Neural progenitor cell (in vitro differentiated cells): ENCODE results near the gene NDUFV3. TPM values are rescaled to one million over a fixed set of nuclear protein-coding genes. Genes with fewer than 3 reads are reported as not detected.
"Not testable (repeated sequence)": the region's sequence is repeated elsewhere in the genome, so short reads cannot be mapped to it uniquely, and the experiment has no call there.

ENCODE experiments used
- DNase-seq: peaks from one replicate; pipeline ENCODE4 v3.0.0-alpha.2; 2016; ENCODE audit warnings: low spot score
- H2AFZ ChIP-seq: fragments of 200-600 bp; sonication (generic); replicated peaks from 2 replicates; pipeline ENCODE4 v1.6.1; 2016; ENCODE audit warnings: antibody characterized with exemption
- H3F3A ChIP-seq: fragments of 200-600 bp; sonication (generic); 2 replicates; pipeline ENCODE4 v1.6.1; 2016; ENCODE audit warnings: antibody characterized with exemption, low read depth
- H3K27ac ChIP-seq: fragments of 200-600 bp; sonication (generic); 2 replicates; pipeline ENCODE4 v1.5.1; 2016; ENCODE audit warnings: mild to moderate bottlenecking
- H3K27me3 ChIP-seq: fragments of 200-600 bp; sonication (generic); 2 replicates; pipeline ENCODE4 v1.6.1; 2016; ENCODE audit warnings: mild to moderate bottlenecking, moderate library complexity
- H3K36me3 ChIP-seq: fragments of 200-600 bp; sonication (generic); 2 replicates; pipeline ENCODE4 v1.5.1; 2016
- H3K4me1 ChIP-seq: fragments of 200-600 bp; sonication (generic); 2 replicates; pipeline ENCODE4 v1.6.1; 2016; ENCODE audit warnings: mixed run types
- H3K4me2 ChIP-seq: fragments of 200-600 bp; sonication (generic); 2 replicates; pipeline ENCODE4 v1.6.1; 2016
- H3K4me3 ChIP-seq: fragments of 200-600 bp; sonication (generic); 2 replicates; pipeline ENCODE4 v1.5.1; 2016
- H3K79me2 ChIP-seq: fragments of 200-600 bp; sonication (generic); 2 replicates; pipeline ENCODE4 v1.6.1; 2016; ENCODE audit warnings: low read depth
- H3K9ac ChIP-seq: fragments of 200-600 bp; sonication (generic); 2 replicates; pipeline ENCODE4 v1.6.1; 2016
- H3K9me3 ChIP-seq: fragments of 200-600 bp; sonication (generic); 2 replicates; pipeline ENCODE4 v1.5.1; 2016; ENCODE audit warnings: low read depth
- H4K20me1 ChIP-seq: fragments of 200-600 bp; sonication (generic); 2 replicates; pipeline ENCODE4 v1.6.1; 2016; ENCODE audit warnings: low read depth
- H3K27ac Mint-ChIP-seq: 3 replicates; pipeline ENCODE4 v1.8.0; 2021; ENCODE audit warnings: mixed read lengths
- H3K27me3 Mint-ChIP-seq: 2 replicates; pipeline ENCODE4 v1.8.0; 2022; ENCODE audit warnings: low read depth, mild to moderate bottlenecking, inconsistent platforms, moderate library complexity, mixed read lengths; ENCODE audit not compliant: insufficient read depth
- H3K36me3 Mint-ChIP-seq: 3 replicates; pipeline ENCODE4 v1.8.0; 2021; ENCODE audit warnings: mixed read lengths
- H3K4me1 Mint-ChIP-seq: 3 replicates; pipeline ENCODE4 v1.8.0; 2021; ENCODE audit warnings: mixed read lengths
- H3K4me3 Mint-ChIP-seq: 3 replicates; pipeline ENCODE4 v1.8.0; 2021; ENCODE audit warnings: mild to moderate bottlenecking, moderate library complexity, mixed read lengths
- H3K9me3 Mint-ChIP-seq: 3 replicates; pipeline ENCODE4 v1.8.0; 2020; ENCODE audit warnings: mixed read lengths
- EZH2 ChIP-seq: fragments of 200-600 bp; sonication (generic); IDR thresholded peaks from 2 replicates; pipeline ENCODE4 v1.6.1; 2017; ENCODE audit warnings: antibody characterized with exemption, mild to moderate bottlenecking, moderate library complexity
- EZH2phosphoT487 ChIP-seq: fragments of 200-600 bp; sonication (generic); IDR thresholded peaks from 2 replicates; pipeline ENCODE4 v1.6.1; 2017; ENCODE audit warnings: antibody characterized with exemption
- total RNA-seq: library from RNA; depleted of rRNA; stranded (reverse); fragments of >200 nt; gene quantifications from 2 replicates; pipeline ENCODE4 v1.2.3, GENCODE V29; 2015; ENCODE audit warnings: low replicate concordance
- TF ChIP-seq, protein P1 (sequence below): fragments of 200-600 bp; sonication (generic); IDR thresholded peaks from 2 replicates; pipeline ENCODE4 v1.5.1; 2017; ENCODE audit warnings: antibody characterized with exemption, mild to moderate bottlenecking

NDUFV3 gene
- total RNA-seq, 1 donor from 2014 or later, result 16.7 TPM

DNA sequence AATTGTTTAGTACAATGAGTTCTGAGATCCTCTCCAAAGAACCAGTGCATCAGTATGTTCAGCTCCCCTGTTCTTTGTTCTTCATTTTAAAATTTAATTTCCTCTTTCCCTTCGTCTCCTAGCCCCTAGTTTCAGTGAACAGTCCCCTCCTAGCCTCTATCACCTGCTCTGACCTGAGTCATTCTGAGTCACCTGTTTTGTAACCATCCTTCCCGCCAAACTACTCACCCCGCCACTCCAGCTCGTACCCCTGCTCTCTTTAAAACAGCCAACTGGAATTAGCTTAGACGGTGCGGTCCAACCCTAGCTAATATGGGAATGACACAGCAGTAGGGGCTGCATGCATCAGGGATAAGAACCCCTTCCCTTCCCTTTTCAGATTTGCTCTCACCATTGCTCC, 49.1 kb downstream of the NDUFV3 start:
- H3K4me1 ChIP-seq, result peaks cover 6% of the 10 kb centered on the region
- peaks cover 4% of the 10 kb centered on the region for H3K4me1 Mint-ChIP-seq

DNA sequence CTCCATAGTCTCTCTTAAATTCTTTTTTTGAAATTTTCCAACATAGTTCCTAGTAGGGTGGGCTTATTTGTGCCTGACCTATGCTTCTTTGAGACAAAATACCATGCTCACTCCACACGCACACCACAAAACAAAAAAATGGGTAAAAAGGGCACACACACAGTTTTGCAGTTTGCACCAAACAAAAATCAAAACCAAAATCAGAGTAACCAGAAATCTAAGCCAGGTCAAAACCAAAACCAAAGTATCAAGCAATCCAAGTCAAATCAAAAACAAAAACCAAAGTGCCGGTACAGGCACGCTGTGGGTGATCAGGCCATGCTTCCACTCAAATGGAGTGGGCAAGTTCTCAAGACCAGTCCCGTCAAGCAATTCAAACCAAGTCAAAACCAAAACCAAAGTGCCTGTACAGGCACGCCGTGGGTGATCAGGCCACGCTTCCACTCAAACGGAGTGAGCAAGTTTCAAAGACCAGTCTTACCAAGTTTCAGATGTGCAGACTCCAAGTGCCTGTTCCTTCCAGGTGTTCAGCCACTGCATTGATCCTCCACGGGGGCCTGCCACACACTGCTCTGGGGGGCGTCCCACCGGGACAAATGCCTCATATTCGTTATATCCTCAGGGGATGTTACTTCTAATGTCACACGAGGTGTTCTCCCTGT, 56.1 kb downstream of the NDUFV3 start:
- H3K36me3 ChIP-seq, H3K27me3 ChIP-seq, H3K4me2 ChIP-seq, H3K4me1 ChIP-seq, H3K36me3 Mint-ChIP-seq, H3K9ac ChIP-seq, H2AFZ ChIP-seq, H3K4me3 ChIP-seq, H3F3A ChIP-seq, H3K9me3 Mint-ChIP-seq, H3K27ac ChIP-seq, DNase-seq, H4K20me1 ChIP-seq, H3K4me3 Mint-ChIP-seq, H3K79me2 ChIP-seq, H3K4me1 Mint-ChIP-seq, H3K27ac Mint-ChIP-seq, H3K9me3 ChIP-seq, H3K27me3 Mint-ChIP-seq: not testable (repeated sequence)

More for the DNA sequence above, 49.1 kb downstream of the NDUFV3 start:
- Mint-ChIP-seq H3K4me3 (no peak overlapping the region), H3K9me3 (no peaks in the 10 kb centered on the region), H3K27ac (no peak overlapping the region), H3K36me3 (no peaks in the 10 kb centered on the region), H3K27me3 (peaks cover 4% of the 10 kb centered on the region)
- Histone ChIP-seq H2AFZ (no peak overlapping the region), H4K20me1 (no peaks in the 10 kb centered on the region), H3K9ac (no peak overlapping the region), H3K27me3 (no peaks in the 10 kb centered on the region), H3K9me3 (no peaks in the 10 kb centered on the region), H3K4me3 (no peak overlapping the region), H3K36me3 (no peaks in the 10 kb centered on the region), H3K4me2 (no peak overlapping the region), H3F3A (peaks cover 12% of the 10 kb centered on the region), H3K79me2 (no peaks in the 10 kb centered on the region), H3K27ac (no peak overlapping the region)
- DNase-seq, result no peak
- TF ChIP-seq, protein P1, sequence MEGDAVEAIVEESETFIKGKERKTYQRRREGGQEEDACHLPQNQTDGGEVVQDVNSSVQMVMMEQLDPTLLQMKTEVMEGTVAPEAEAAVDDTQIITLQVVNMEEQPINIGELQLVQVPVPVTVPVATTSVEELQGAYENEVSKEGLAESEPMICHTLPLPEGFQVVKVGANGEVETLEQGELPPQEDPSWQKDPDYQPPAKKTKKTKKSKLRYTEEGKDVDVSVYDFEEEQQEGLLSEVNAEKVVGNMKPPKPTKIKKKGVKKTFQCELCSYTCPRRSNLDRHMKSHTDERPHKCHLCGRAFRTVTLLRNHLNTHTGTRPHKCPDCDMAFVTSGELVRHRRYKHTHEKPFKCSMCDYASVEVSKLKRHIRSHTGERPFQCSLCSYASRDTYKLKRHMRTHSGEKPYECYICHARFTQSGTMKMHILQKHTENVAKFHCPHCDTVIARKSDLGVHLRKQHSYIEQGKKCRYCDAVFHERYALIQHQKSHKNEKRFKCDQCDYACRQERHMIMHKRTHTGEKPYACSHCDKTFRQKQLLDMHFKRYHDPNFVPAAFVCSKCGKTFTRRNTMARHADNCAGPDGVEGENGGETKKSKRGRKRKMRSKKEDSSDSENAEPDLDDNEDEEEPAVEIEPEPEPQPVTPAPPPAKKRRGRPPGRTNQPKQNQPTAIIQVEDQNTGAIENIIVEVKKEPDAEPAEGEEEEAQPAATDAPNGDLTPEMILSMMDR, result no peak
- TF ChIP-seq EZH2phosphoT487, result no peak
- no peak for TF ChIP-seq EZH2

DNA sequence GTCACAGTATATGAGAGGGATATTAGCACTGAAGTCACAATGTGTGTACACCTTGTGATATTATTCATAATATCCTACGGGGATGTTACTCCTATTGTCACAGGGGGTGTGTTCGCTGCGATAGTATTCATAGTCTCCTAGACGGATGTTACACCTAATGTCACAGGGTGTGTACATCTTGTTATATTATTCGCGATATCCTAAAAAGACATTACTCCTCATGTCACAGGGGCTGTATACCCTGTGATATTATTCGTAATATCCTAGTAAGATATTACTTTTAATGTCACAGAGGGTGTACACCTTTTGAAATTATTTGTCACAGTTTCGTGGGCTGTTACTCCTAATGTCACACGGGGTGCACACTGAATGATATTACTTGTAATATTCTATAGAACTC, 58.1 kb downstream of the NDUFV3 start:
- not testable (repeated sequence) for H3F3A ChIP-seq, H3K4me2 ChIP-seq, H3K36me3 Mint-ChIP-seq, H3K4me1 ChIP-seq, H3K9me3 ChIP-seq, H3K4me3 ChIP-seq, H3K9ac ChIP-seq, H3K9me3 Mint-ChIP-seq, H2AFZ ChIP-seq, H3K27ac Mint-ChIP-seq, H3K4me1 Mint-ChIP-seq, H3K27me3 Mint-ChIP-seq, H4K20me1 ChIP-seq, H3K27ac ChIP-seq, H3K4me3 Mint-ChIP-seq, DNase-seq, H3K27me3 ChIP-seq, H3K79me2 ChIP-seq, H3K36me3 ChIP-seq

DNA sequence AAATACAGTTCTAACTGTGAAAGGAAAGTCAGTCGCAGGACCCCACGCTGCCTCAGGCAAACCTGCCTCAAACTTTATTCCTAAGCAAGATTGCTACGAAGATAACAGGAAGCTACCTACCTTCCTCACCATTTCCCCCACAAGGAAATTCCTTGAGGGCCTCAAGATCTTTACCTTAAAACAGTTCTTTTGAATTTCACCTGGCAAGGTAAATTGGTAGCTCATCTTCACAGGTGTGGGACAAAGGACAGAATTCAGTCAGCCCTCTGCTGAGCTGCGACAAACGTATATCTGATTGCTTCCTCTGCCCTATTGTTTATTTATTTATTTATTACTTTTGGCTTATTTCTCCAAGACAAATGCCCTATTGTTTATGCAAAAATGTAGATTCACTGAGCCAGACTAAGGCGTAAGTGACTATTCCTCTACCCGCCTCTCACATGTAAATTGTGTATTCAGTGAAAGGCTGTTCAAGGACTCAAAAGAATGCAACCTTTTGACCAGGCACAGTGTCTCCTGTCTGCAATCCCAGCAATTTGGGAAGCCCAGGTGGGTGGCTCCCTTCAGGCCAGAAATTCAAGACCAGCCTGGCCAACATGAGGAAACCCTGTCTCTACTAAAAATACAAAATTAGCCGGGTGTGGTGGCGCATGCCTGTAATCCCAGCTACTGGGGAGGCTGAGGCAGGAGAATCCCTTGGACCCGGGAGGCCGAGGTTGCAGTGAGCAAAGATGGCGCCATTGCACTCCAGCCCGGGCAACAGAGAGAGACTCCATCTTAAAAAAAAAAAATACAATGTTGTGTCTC, 63.9 kb downstream of the NDUFV3 start:
- Histone ChIP-seq H3K27me3 (no peaks in the 10 kb centered on the region), H3K4me1 (no peaks in the 10 kb centered on the region), H3K9me3 (no peaks in the 10 kb centered on the region), H3K4me2 (no peak overlapping the region), H4K20me1 (no peaks in the 10 kb centered on the region), H3K79me2 (no peaks in the 10 kb centered on the region), H3F3A (peaks cover 7% of the 10 kb centered on the region), H3K27ac (no peak overlapping the region), H2AFZ (no peak overlapping the region), H3K9ac (no peak overlapping the region), H3K4me3 (no peak overlapping the region), H3K36me3 (no peaks in the 10 kb centered on the region)
- TF ChIP-seq EZH2 (no peak), EZH2phosphoT487 (no peak)
- TF ChIP-seq, protein P1, result no peak
- Mint-ChIP-seq H3K36me3 (no peaks in the 10 kb centered on the region), H3K9me3 (peaks cover 3% of the 10 kb centered on the region), H3K27ac (no peak overlapping the region), H3K4me3 (no peak overlapping the region), H3K27me3 (no peaks in the 10 kb centered on the region), H3K4me1 (no peaks in the 10 kb centered on the region)
- no peak for DNase-seq

DNA sequence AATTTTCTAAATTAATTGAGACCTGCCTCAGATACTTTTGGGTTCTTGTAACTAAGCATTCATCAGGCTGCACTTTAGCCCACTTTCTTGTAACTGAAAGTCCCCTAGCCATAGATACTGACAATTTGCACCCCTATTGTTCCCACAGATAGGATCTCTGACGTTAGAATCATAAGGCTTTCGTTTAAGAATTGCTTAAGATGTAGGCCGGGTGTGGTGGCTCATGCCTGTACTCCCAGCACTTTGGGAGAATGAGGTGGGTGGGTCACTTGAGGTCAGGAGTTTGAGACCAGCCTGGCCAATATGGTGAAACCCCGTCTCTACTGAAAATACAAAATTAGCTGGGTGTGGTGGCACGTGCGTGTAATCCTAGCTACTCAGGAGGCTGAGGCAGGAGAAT, 65.0 kb downstream of the NDUFV3 start:
- H4K20me1 ChIP-seq, H3K9ac ChIP-seq, H3K27ac Mint-ChIP-seq: not testable (repeated sequence)

More for the DNA sequence above, 65.0 kb downstream of the NDUFV3 start:
- H3K4me1 Mint-ChIP-seq, H3K4me1 ChIP-seq, H3K79me2 ChIP-seq, H3K9me3 Mint-ChIP-seq, H3K9me3 ChIP-seq, H3K27me3 Mint-ChIP-seq, DNase-seq, H2AFZ ChIP-seq, H3F3A ChIP-seq, H3K4me2 ChIP-seq, H3K36me3 Mint-ChIP-seq, H3K36me3 ChIP-seq, H3K4me3 Mint-ChIP-seq, H3K27ac ChIP-seq, H3K27me3 ChIP-seq, H3K4me3 ChIP-seq: not testable (repeated sequence)
